Mesenchymal stem cell (in vitro differentiated cells and primary cell): ENCODE results near the gene PSTPIP1.

Source experiments
- DNase-seq: peaks from one replicate; pipeline ENCODE4 v3.0.0-alpha.2; 2013
- H2AFZ ChIP-seq: one replicate; pipeline ENCODE4 v1.6.1; 2013; ENCODE audit warnings: low read depth, mild to moderate bottlenecking, control low read depth, inconsistent platforms, low read length, moderate library complexity
- H2AK5ac ChIP-seq: 2 replicates; pipeline ENCODE4 v1.6.1; 2013; ENCODE audit warnings: low read length, moderate library complexity, mild to moderate bottlenecking, inconsistent platforms; ENCODE audit not compliant: severe bottlenecking
- H2BK120ac ChIP-seq: one replicate; pipeline ENCODE4 v1.6.1; 2013; ENCODE audit warnings: low read depth, mild to moderate bottlenecking, inconsistent platforms, low read length, moderate library complexity
- H2BK12ac ChIP-seq, 2 experiments: one replicate each; pipeline ENCODE4 v1.6.1; 2013; ENCODE audit warnings: inconsistent platforms in 2 of 2, low read length in 2 of 2, mild to moderate bottlenecking in 2 of 2, moderate library complexity in 2 of 2, control low read depth in 1 of 2
- H2BK15ac ChIP-seq: one replicate; pipeline ENCODE4 v1.6.1; 2013; ENCODE audit warnings: mild to moderate bottlenecking, low read depth, inconsistent platforms; ENCODE audit not compliant: poor library complexity, severe bottlenecking
- H2BK5ac ChIP-seq: 2 replicates; pipeline ENCODE4 v1.6.1; 2013; ENCODE audit warnings: low read depth, mild to moderate bottlenecking, low read length, control low read depth, inconsistent platforms; ENCODE audit not compliant: poor library complexity, severe bottlenecking
- H3K14ac ChIP-seq, 2 experiments: one replicate each; pipeline ENCODE4 v1.6.1; 2013; ENCODE audit warnings: inconsistent platforms in 2 of 2, low read length in 2 of 2, control low read depth in 1 of 2, mild to moderate bottlenecking in 1 of 2, moderate library complexity in 1 of 2
- H3K18ac ChIP-seq, 2 experiments: one replicate each; pipeline ENCODE4 v1.6.1; 2013; ENCODE audit warnings: inconsistent platforms in 2 of 2, low read length in 2 of 2, control low read depth in 1 of 2, low read depth in 1 of 2, mild to moderate bottlenecking in 1 of 2
- H3K23ac ChIP-seq, 2 experiments: one replicate each; pipeline ENCODE4 v1.6.1; 2013; ENCODE audit warnings: inconsistent platforms in 2 of 2, low read length in 2 of 2, mild to moderate bottlenecking in 2 of 2, moderate library complexity in 2 of 2, control low read depth in 1 of 2
- H3K27ac ChIP-seq: 2 replicates; pipeline ENCODE4 v1.5.1; 2013; ENCODE audit warnings: mild to moderate bottlenecking, moderate library complexity, low read length, control low read depth, inconsistent platforms; ENCODE audit not compliant: poor library complexity, severe bottlenecking
- H3K27me3 ChIP-seq, 2 experiments: 2 replicates each; pipeline versions ENCODE4 v1.6.1 to v1.7.0; 2013; ENCODE audit warnings: low read length in 2 of 2, mild to moderate bottlenecking in 2 of 2, moderate library complexity in 2 of 2, control low read depth in 1 of 2, inconsistent platforms in 1 of 2; ENCODE audit not compliant: control insufficient read depth in 1 of 2, insufficient read depth in 1 of 2
- H3K36me3 ChIP-seq, 2 experiments: 2 replicates each; pipeline versions ENCODE4 v1.6.1 to v1.7.0; 2013; ENCODE audit warnings: low read length in 2 of 2, control low read depth in 1 of 2, inconsistent platforms in 1 of 2, low read depth in 1 of 2, mild to moderate bottlenecking in 1 of 2; ENCODE audit not compliant: insufficient read depth in 2 of 2, control insufficient read depth in 1 of 2
- H3K4ac ChIP-seq, 2 experiments: one replicate each; pipeline ENCODE4 v1.6.1; 2013; ENCODE audit warnings: inconsistent platforms in 2 of 2, low read length in 2 of 2, mild to moderate bottlenecking in 2 of 2, moderate library complexity in 2 of 2, control low read depth in 1 of 2, low read depth in 1 of 2
- H3K4me1 ChIP-seq: 2 replicates; pipeline ENCODE4 v1.6.1; 2013; ENCODE audit warnings: low read depth, low read length, control low read depth; ENCODE audit not compliant: control insufficient read depth, insufficient read depth
- H3K4me2 ChIP-seq: 2 replicates; pipeline ENCODE4 v1.6.1; 2013; ENCODE audit warnings: low read length, mild to moderate bottlenecking, inconsistent platforms; ENCODE audit not compliant: poor library complexity, severe bottlenecking
- H3K4me3 ChIP-seq, 2 experiments: 2 replicates each; pipeline versions ENCODE4 v1.5.1 to v1.7.0; 2013; ENCODE audit warnings: low read length in 2 of 2, mild to moderate bottlenecking in 2 of 2, control low read depth in 1 of 2, low read depth in 1 of 2; ENCODE audit not compliant: insufficient read depth in 1 of 2
- H3K79me1 ChIP-seq: replicated peaks from 2 replicates; pipeline ENCODE4 v1.6.1; 2013; ENCODE audit warnings: mild to moderate bottlenecking, control low read depth, low read length, inconsistent platforms; ENCODE audit not compliant: poor library complexity, severe bottlenecking
- H3K9ac ChIP-seq: 2 replicates; pipeline ENCODE4 v1.7.0; 2013; ENCODE audit warnings: mild to moderate bottlenecking, low read length, moderate library complexity
- H3K9me3 ChIP-seq: 2 replicates; pipeline ENCODE4 v1.7.0; 2013; ENCODE audit warnings: mild to moderate bottlenecking, low read length; ENCODE audit not compliant: control insufficient read depth
- H4K8ac ChIP-seq: one replicate; pipeline ENCODE4 v1.6.1; 2013; ENCODE audit warnings: inconsistent platforms, mild to moderate bottlenecking, low read length, moderate library complexity
- H4K91ac ChIP-seq: one replicate; pipeline ENCODE4 v1.6.1; 2013; ENCODE audit warnings: mild to moderate bottlenecking, low read length, inconsistent platforms
- WGBS: methylation state at CpG from one replicate; pipeline ENCODE4 v1.1.7; 2013; ENCODE audit warnings: mixed read lengths; 5-methylcytosine and 5-hydroxymethylcytosine counted together

Gene PSTPIP1

GRCh38 chr15:76988867-76989780, 5.8 kb upstream of the PSTPIP1 start:
- WGBS = 78% methylated on average over 11 of the region's 12 CpGs
- DNase-seq = no peak
- no peaks in the 10 kb centered on the region for H3K79me1 ChIP-seq
- H3K36me3 ChIP-seq = no peaks in the 10 kb centered on the region
- no peak overlapping the region for H4K91ac ChIP-seq
- no peak overlapping the region for H3K4me2 ChIP-seq
- H3K4me1 ChIP-seq = peaks cover 2% of the 10 kb centered on the region
- no peak overlapping the region for H2AFZ ChIP-seq
- H2BK12ac ChIP-seq = no peak overlapping the region
- no peak overlapping the region for H2BK5ac ChIP-seq
- no peak overlapping the region for H2BK15ac ChIP-seq
- H3K14ac ChIP-seq = no peak overlapping the region
- no peak overlapping the region for H2AK5ac ChIP-seq
- H3K27me3 ChIP-seq = peaks cover 0 to 23% of the 10 kb centered on the region in 2 experiments
- H4K8ac ChIP-seq = no peak overlapping the region
- H3K9ac ChIP-seq = no peak overlapping the region
- no peak overlapping the region for H2BK120ac ChIP-seq
- no peak overlapping the region for H3K18ac ChIP-seq
- no peak overlapping the region for H3K23ac ChIP-seq
- H3K4ac ChIP-seq = no peak overlapping the region
- H3K27ac ChIP-seq = no peak overlapping the region
- H3K9me3 ChIP-seq = no peaks in the 10 kb centered on the region
- H3K4me3 ChIP-seq = peak overlapping the region in 1 of 2 experiments; percentile 1

DNA sequence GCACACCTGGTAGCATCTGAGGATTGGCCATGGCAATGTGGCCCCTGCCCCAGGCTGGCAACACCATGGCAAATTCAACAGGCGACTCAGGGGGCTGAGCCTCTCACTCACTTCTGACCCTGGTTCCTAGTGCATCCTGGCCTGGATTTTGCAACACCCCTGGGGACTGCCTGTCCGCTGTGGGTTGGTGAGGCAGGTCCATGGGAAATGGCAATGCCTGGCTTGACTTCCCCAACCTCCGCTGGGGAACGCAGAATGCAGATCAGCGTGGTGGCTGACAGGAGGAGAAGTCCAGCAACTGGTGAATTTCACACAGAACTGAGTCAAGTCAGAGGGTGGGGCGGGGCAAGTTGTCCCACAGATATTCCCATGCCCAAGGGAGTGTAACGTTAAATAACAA, 3.9 kb upstream of the PSTPIP1 start:
- Histone ChIP-seq H3K4me2 (no peak overlapping the region), H3K9ac (no peak overlapping the region), H3K27me3 (peaks cover 0 to 23% of the 10 kb centered on the region in 2 experiments), H2BK120ac (no peak overlapping the region), H3K18ac (no peak overlapping the region), H4K91ac (no peak overlapping the region), H2BK5ac (no peak overlapping the region), H3K9me3 (no peaks in the 10 kb centered on the region), H3K4me1 (peaks cover 4% of the 10 kb centered on the region), H3K23ac (no peak overlapping the region), H3K79me1 (no peaks in the 10 kb centered on the region), H3K14ac (no peak overlapping the region), H3K4me3 (no peak overlapping the region), H2AK5ac (no peak overlapping the region), H3K27ac (no peak overlapping the region), H2BK15ac (no peak overlapping the region), H4K8ac (no peak overlapping the region), H3K36me3 (no peaks in the 10 kb centered on the region), H2BK12ac (no peak overlapping the region), H2AFZ (no peak overlapping the region), H3K4ac (no peak overlapping the region)
- no peak for DNase-seq
- 89% methylated on average over 6 of the region's 7 CpGs for WGBS

GRCh38 chr15:76991741-76992645, 2.9 kb upstream of the PSTPIP1 start:
- H3K4me3 ChIP-seq = no peak overlapping the region
- H3K27ac ChIP-seq = no peak overlapping the region
- H3K9me3 ChIP-seq = no peaks in the 10 kb centered on the region
- H2AK5ac ChIP-seq = no peak overlapping the region
- no peaks in the 10 kb centered on the region for H3K36me3 ChIP-seq
- H2BK15ac ChIP-seq = no peak overlapping the region
- H3K23ac ChIP-seq = no peak overlapping the region
- 93% methylated on average over 8 of the region's 9 CpGs for WGBS
- H2BK120ac ChIP-seq = no peak overlapping the region
- peaks cover 11% of the 10 kb centered on the region for H3K4me1 ChIP-seq
- H3K4me2 ChIP-seq = no peak overlapping the region
- H3K79me1 ChIP-seq = no peaks in the 10 kb centered on the region
- H3K14ac ChIP-seq = no peak overlapping the region
- no peak overlapping the region for H2BK12ac ChIP-seq
- DNase-seq = no peak
- no peak overlapping the region for H3K4ac ChIP-seq
- no peak overlapping the region for H2BK5ac ChIP-seq
- no peak overlapping the region for H2AFZ ChIP-seq
- peaks cover 0 to 23% of the 10 kb centered on the region in 2 experiments for H3K27me3 ChIP-seq
- H4K8ac ChIP-seq = no peak overlapping the region
- no peak overlapping the region for H3K9ac ChIP-seq
- no peak overlapping the region for H3K18ac ChIP-seq
- no peak overlapping the region for H4K91ac ChIP-seq
